ENCODE results near the gene ACTG1.

- no peak for TF ChIP-seq EP300 (IDR thresholded peaks at IDR 0.05)
- TF ChIP-seq, protein P1, sequence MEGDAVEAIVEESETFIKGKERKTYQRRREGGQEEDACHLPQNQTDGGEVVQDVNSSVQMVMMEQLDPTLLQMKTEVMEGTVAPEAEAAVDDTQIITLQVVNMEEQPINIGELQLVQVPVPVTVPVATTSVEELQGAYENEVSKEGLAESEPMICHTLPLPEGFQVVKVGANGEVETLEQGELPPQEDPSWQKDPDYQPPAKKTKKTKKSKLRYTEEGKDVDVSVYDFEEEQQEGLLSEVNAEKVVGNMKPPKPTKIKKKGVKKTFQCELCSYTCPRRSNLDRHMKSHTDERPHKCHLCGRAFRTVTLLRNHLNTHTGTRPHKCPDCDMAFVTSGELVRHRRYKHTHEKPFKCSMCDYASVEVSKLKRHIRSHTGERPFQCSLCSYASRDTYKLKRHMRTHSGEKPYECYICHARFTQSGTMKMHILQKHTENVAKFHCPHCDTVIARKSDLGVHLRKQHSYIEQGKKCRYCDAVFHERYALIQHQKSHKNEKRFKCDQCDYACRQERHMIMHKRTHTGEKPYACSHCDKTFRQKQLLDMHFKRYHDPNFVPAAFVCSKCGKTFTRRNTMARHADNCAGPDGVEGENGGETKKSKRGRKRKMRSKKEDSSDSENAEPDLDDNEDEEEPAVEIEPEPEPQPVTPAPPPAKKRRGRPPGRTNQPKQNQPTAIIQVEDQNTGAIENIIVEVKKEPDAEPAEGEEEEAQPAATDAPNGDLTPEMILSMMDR (IDR thresholded peaks at IDR 0.05): no peak
- no peak for TF ChIP-seq POLR2A (IDR thresholded peaks at IDR 0.05)
Measured at GRCh38 chr17:81557276-81558114, 44.9 kb upstream of the ACTG1 start.
